Measurements from ENCODE around the gene GHDC. TPM values are rescaled to one million over a fixed set of nuclear protein-coding genes. Genes with fewer than 3 reads are reported as not detected.

Gene GHDC
- total RNA-seq, 1 experiment from 2014 or later = 8.5 TPM

GRCh38 chr17:42165751-42166150, 28.5 kb downstream of the GHDC start:
- H3K9ac ChIP-seq (ENCODE audit: extremely low read depth, insufficient read length, low read length) = no peak overlapping the region
- no peak overlapping the region for H3K4ac ChIP-seq (ENCODE audit: low read depth, low read length)
- Mint-ChIP-seq H3K9me3 (no peaks in the 10 kb centered on the region), H3K4me3 (no peak overlapping the region), H3K36me3 (ENCODE audit: insufficient read depth in 1 of 3, low read depth in 3 of 3) (no peaks in the 10 kb centered on the region), H3K4me1 (peaks cover 2 to 4% of the 10 kb centered on the region in 2 experiments; a peak in 3 of 4 replicates), H3K27me3 (ENCODE audit: low read depth) (peaks cover 2% of the 10 kb centered on the region; the same call in 1 of the 2 replicates), H3K27ac (no peak overlapping the region; a peak in 1 of 7 replicates)
- no peak overlapping the region for H3K23ac ChIP-seq (ENCODE audit: insufficient read length, low read depth, low read length)
- no peaks in the 10 kb centered on the region for H4K20me1 ChIP-seq (ENCODE audit: control insufficient read depth, insufficient read depth, insufficient read length)
- H2AFZ ChIP-seq (ENCODE audit: low read length) = no peak overlapping the region
- H4K5ac ChIP-seq (ENCODE audit: insufficient read length, low read depth, low read length) = no peak overlapping the region
- H3K27ac ChIP-seq (ENCODE audit: insufficient read length, low read depth, low read length) = no peak overlapping the region
- no peaks in the 10 kb centered on the region for H3K79me2 ChIP-seq (ENCODE audit: insufficient read depth, low read length)
- H4K8ac ChIP-seq (replicated peaks; ENCODE audit: insufficient read length, low read depth, low read length) = no peak overlapping the region
- H3K4me1 ChIP-seq (ENCODE audit: insufficient read depth, low read length) = no peaks in the 10 kb centered on the region
- H3K14ac ChIP-seq (ENCODE audit: insufficient read depth, low read length) = no peak overlapping the region
- no peaks in the 10 kb centered on the region for H3K9me3 ChIP-seq (ENCODE audit: control insufficient read depth, low read depth, low read length)
- no peak overlapping the region for H2AK5ac ChIP-seq (ENCODE audit: insufficient read length, low read length)
- no peak overlapping the region for H2BK120ac ChIP-seq (ENCODE audit: low read depth, low read length, poor library complexity, severe bottlenecking)
- H3K56ac ChIP-seq (ENCODE audit: insufficient read length, low read depth, low read length) = no peak overlapping the region
- no CpG with 5 or more reads among the region's 6 CpGs for WGBS (ENCODE audit: extremely low coverage, insufficient read length, low lambda C conversion rate)
- H2BK12ac ChIP-seq (ENCODE audit: insufficient read length, low read depth, low read length) = no peak overlapping the region
- H2BK20ac ChIP-seq (ENCODE audit: low read depth, low read length, poor library complexity, severe bottlenecking) = no peak overlapping the region
- no peak overlapping the region for H3K4me2 ChIP-seq (ENCODE audit: insufficient read depth, insufficient read length, low read length)
- no peak overlapping the region for H2BK5ac ChIP-seq (ENCODE audit: insufficient read length, low read length)
- H3K18ac ChIP-seq (ENCODE audit: insufficient read length, low read depth, low read length) = no peak overlapping the region
- no peak overlapping the region for H4K91ac ChIP-seq (ENCODE audit: insufficient read length, low read depth, low read length)
- H3K79me1 ChIP-seq (ENCODE audit: insufficient read depth, low read depth, low read length, poor library complexity, severe bottlenecking) = no peaks in the 10 kb centered on the region
- H3K23me2 ChIP-seq (ENCODE audit: insufficient read length, low read depth, low read length, poor library complexity, severe bottlenecking) = no peaks in the 10 kb centered on the region
- H2BK15ac ChIP-seq (ENCODE audit: low read depth, low read length) = no peak overlapping the region
- H3T11ph ChIP-seq (ENCODE audit: low read length) = no peak overlapping the region
- no peaks in the 10 kb centered on the region for H3K27me3 ChIP-seq (ENCODE audit: insufficient read depth, low read length)
- no peak for DNase-seq
- no peak for TF ChIP-seq CTCF (conservative IDR thresholded peaks at IDR 0.05)
